ENCODE data around the gene PAAF1.

Gene PAAF1

GRCh38 chr11:73944901-73945300, 68.1 kb downstream of the PAAF1 start:
- no peak for DNase-seq (ENCODE audit: low read depth in 2 of 2)

DNA sequence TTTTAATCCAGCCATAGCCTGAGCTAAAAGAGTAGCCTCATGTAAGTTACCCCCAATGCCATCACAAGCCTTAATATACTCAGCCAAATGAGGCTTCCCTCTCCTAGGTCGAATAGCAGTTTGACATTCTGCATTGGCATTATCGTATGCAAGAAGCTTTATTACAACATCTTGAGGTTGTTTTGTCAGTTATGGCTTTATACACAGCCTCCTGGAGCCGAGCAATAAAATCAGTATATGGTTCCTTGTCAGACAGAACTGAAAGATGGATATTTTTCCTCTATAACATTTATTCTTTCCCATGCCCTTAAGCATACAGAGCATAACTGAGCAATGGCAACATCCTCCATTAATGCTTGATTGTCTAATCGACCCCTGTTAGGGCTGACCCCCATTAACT, 68.6 kb downstream of the PAAF1 start:
- no peak for DNase-seq (ENCODE audit: low read depth in 2 of 2)

- no peak for DNase-seq (ENCODE audit: low read depth in 2 of 2)
Observed at GRCh38 chr11:73946798-73947458, 70.1 kb downstream of the PAAF1 start.

GRCh38 chr11:73949246-73949645, 72.4 kb downstream of the PAAF1 start:
- no peak for DNase-seq (ENCODE audit: low read depth in 2 of 2)

GRCh38 chr11:73949912-73950311, 73.1 kb downstream of the PAAF1 start:
- DNase-seq (ENCODE audit: low read depth in 2 of 2), result no peak

- DNase-seq (ENCODE audit: low read depth in 2 of 2), result no peak
Observed at GRCh38 chr11:73950869-73951710, 74.3 kb downstream of the PAAF1 start, which contains the start of gene DNAJB13. TSS of gene DNAJB13 (plus strand) at chr11:73951026. CDS start at chr11:73951070, 44 bp downstream.

- no peak for DNase-seq (ENCODE audit: low read depth in 2 of 2)
Observed at GRCh38 chr11:73951797-73952196, 75.0 kb downstream of the PAAF1 start.

DNA sequence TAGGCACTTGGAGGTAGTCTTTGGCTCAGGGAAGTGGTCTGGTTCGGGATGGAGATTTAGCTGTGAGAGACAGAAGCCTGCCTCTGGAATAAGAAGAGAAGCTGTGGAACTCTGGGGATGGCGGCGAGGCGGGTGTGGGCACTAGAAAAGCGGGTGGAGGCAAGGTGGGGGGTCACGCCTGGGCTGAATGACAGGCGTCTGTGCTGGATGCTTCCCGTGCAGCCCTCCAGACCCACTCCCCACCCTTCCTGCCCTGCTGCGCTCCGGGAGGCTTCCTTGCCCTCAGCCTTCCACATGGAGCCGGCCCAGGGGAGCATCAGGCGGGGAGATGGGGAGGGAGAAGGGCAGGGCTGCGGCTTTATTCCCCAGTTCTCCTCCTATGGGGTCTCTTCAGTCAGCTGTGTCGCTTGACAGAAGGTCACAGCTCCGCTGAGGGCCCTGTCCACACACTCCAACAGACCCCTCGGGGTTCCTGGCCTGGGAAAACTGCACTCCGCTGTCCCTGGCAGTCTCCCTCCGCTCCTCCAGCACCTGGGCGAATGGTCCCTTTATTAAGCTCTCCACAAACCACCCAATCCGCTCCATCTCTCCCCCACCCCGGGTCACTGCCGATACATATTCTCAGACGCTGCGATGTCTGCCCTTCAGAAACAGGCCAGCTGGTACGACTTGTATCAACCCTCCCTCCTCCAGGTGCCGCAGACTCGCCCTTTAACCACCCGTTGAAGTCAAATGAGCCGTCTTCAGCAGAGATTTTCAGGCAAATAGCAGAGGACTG, 80.3 kb downstream of the PAAF1 start:
- DNase-seq (ENCODE audit: low read depth in 2 of 2), result no peak

GRCh38 chr11:73957654-73958361, 81.0 kb downstream of the PAAF1 start:
- DNase-seq (ENCODE audit: low read depth in 2 of 2), result no peak

- no peak for DNase-seq (ENCODE audit: low read depth in 2 of 2)
Observed at GRCh38 chr11:73958521-73959141, 81.8 kb downstream of the PAAF1 start.

DNA sequence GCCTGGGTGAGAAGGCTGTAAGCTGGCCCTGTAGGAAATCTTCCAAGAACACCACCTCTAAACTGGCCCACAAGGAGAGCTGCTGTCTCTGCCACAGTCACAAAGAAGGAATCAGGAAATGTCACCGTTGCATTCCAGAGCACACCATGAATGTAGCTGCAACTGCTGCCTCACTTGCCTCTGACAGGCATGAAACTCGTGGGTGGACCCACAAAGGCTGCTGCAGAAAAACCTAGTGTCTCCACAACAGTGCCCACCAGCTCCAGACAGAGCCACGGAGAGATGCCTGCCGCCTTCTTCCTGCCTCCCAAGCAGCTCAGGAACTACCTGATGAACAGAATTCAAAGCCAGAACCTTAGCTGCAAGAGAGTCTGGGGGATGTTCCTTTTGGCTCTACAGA, 84.5 kb downstream of the PAAF1 start:
- DNase-seq (ENCODE audit: low read depth in 2 of 2), result no peak

- no peak for DNase-seq (ENCODE audit: low read depth in 2 of 2)
Observed at GRCh38 chr11:73962101-73962705, 85.4 kb downstream of the PAAF1 start.

DNA sequence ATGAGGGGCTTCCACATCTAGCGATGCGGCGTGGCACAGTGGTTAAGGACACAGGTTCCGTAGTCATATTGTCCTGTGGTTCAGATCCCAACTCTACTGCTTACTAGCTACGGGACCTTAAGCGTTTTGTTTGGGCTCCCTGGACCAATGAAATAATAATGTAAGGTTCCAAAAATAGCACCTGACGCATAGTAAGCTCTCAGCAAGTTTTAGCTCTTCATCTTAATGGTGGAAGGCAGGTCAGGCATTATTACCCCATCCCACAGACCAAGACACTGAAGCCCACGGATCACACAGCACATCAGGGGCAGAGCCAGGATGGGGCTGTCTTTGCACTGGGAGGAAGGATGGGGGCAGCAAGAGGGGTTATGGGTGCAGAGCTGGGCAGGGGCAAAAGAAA, 87.1 kb downstream of the PAAF1 start:
- no peak for DNase-seq (ENCODE audit: low read depth in 2 of 2)

- no peak for DNase-seq (ENCODE audit: low read depth in 2 of 2)
Observed at GRCh38 chr11:73965076-73965763, 88.4 kb downstream of the PAAF1 start.

DNA sequence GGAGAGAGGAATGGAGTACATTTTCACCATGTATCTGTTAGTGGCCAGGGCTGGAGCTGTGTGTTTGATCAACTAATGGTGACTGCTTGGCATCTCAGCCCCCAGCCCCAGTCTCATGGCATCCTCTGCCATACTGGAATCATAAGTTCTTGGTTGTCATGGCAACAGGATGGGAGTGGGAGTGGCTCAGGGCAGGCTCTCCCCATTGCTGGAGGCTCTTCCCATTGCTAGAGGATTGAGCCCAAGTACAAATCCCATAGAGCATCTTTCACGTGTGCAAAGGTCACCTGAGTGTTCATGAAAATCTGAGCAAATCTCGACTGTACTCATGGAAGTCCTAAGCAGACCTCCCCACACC, 88.9 kb downstream of the PAAF1 start:
- no peak for DNase-seq (ENCODE audit: low read depth in 2 of 2)

- DNase-seq (ENCODE audit: low read depth in 2 of 2), result no peak
Observed at GRCh38 chr11:73968356-73968966, 91.7 kb downstream of the PAAF1 start.

GRCh38 chr11:73969091-73969490, 92.3 kb downstream of the PAAF1 start:
- no peak for DNase-seq (ENCODE audit: low read depth in 2 of 2)

DNA sequence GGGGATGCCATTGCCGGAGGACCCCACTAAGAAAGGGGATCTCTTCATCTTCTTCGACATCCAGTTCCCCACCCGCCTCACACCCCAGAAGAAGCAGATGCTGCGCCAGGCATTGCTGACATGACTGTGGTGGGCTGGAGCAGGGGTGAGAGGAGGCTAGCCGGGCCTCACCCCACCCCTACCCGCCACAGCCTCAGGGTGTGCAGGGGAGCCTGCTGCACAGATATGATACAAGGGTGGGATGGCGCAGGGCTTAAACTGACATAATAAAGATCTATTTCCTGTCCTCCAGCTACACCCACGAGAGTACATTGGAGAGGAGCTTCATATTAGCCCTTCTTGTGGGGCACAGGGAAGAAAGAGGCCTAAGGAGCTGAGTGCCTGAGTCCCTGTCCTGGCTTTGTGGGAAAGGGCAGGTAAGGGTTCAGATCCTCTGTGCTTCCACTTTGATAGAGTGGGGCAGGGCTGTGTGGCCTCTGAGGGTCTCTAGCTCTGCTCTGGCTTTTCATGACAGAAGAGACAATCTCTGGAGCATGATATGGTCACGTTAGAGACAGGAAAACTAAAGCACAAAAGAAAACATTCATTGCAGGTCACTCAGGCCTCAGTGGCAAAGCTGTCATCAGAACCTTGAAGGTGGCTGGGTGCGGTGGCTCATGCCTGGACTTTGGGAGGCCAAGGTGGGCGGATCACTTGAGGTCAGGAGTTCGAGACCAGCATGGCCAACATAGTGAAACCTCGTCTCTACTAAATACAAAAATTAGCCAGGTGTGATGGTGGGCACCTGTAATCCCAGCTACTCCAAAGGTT, 93.4 kb downstream of the PAAF1 start:
- no peak for DNase-seq (ENCODE audit: low read depth in 2 of 2)

DNA sequence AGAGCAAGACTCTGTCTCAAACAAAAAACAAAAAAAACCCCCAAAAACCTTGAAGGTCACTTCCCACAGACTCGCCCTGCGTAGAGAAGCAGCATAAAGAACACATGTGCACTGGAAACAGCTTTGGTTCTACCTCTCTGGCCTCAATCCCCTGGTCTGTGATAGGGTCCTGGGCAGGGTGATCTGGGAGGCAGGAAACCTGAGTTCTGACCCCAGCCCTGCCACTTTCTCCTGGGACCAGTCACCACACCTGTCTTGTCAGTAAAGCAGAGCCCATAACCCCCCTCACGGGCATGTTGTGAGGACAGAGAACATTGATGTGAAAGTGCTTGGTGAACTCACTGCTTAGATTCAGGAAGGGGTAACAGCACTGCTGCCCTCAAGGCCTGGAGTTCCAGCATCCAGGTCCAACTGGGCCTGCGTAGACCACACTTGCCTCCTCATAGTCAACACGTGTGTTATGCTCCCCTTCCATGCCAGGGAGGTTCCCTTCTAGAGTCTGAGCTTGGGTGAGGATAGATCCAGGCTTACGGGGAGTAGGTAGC, 94.4 kb downstream of the PAAF1 start:
- no peak for DNase-seq (ENCODE audit: low read depth in 2 of 2)
